GM06990 (cell line): ENCODE data around the gene RNF13.

Source experiments
- DNase-seq: peaks from one replicate; pipeline ENCODE4 v3.0.0-alpha.2; 2011; ENCODE audit not compliant: insufficient read length; ENCODE audit errors: extremely low read depth
- H3K27me3 ChIP-seq: replicated peaks from 2 replicates; pipeline ENCODE4 v1.6.0; 2011; ENCODE audit warnings: low read length; ENCODE audit not compliant: control insufficient read depth, insufficient read depth
- H3K36me3 ChIP-seq: 2 replicates; pipeline ENCODE4 v1.5.1; 2011; ENCODE audit warnings: low read length; ENCODE audit not compliant: control insufficient read depth, insufficient read depth
- H3K4me3 ChIP-seq: replicated peaks from 2 replicates; pipeline ENCODE4 v1.5.1; 2011; ENCODE audit warnings: low read depth, mild to moderate bottlenecking, control low read depth, low read length
- TF ChIP-seq, protein P1 (sequence below): IDR thresholded peaks from 2 replicates; pipeline ENCODE4 v1.5.1; 2011; ENCODE audit warnings: low read length, control low read depth, mild to moderate bottlenecking, inconsistent platforms; ENCODE audit not compliant: insufficient read depth, poor library complexity, severe bottlenecking

The RNF13 gene

DNA sequence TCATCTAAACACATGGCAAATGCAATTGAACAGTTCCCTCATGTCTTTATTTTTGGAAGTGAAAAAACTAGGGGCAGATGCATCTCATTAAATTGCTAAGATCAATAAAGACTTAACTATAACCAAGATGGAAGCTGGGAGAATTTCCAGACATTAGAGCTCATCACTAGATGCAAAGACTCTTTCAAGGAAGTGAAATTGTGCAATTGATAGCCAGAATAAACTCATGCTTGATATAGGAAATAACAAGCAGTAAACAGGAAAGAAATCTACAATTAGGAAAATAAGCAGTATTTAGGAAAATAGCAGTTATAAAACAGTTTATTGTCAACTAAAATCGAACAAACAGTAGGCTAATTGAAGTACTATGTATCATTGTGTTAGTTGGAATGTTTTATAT is 11.8 kb upstream of the RNF13 start:
- TF ChIP-seq, protein P1, sequence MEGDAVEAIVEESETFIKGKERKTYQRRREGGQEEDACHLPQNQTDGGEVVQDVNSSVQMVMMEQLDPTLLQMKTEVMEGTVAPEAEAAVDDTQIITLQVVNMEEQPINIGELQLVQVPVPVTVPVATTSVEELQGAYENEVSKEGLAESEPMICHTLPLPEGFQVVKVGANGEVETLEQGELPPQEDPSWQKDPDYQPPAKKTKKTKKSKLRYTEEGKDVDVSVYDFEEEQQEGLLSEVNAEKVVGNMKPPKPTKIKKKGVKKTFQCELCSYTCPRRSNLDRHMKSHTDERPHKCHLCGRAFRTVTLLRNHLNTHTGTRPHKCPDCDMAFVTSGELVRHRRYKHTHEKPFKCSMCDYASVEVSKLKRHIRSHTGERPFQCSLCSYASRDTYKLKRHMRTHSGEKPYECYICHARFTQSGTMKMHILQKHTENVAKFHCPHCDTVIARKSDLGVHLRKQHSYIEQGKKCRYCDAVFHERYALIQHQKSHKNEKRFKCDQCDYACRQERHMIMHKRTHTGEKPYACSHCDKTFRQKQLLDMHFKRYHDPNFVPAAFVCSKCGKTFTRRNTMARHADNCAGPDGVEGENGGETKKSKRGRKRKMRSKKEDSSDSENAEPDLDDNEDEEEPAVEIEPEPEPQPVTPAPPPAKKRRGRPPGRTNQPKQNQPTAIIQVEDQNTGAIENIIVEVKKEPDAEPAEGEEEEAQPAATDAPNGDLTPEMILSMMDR = no peak
- Histone ChIP-seq H3K36me3 (no peaks in the 10 kb centered on the region), H3K4me3 (no peak overlapping the region), H3K27me3 (no peaks in the 10 kb centered on the region)
- no peak for DNase-seq

DNA sequence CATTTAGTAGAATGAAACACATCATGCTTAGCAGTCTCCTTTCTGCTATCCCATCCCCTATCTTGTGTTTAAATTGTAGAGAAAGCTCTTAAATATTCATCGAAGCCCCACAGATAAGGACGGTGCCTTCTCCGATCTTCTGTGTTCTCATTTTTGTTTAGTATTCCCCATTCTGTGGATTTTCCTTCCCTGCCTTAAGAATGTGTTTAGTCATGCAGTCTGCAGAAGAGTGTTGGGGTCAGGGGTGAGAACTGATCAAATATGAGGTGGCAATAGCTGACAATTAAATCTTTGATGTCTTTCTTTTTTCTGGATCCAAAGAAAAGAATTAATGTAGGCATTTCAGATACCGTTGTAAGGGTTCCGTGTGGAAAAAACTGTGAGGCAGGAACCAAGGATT is 11.4 kb upstream of the RNF13 start:
- H3K4me3 ChIP-seq = no peak overlapping the region
- no peaks in the 10 kb centered on the region for H3K36me3 ChIP-seq
- TF ChIP-seq, protein P1 = no peak
- no peaks in the 10 kb centered on the region for H3K27me3 ChIP-seq
- no peak for DNase-seq

DNA sequence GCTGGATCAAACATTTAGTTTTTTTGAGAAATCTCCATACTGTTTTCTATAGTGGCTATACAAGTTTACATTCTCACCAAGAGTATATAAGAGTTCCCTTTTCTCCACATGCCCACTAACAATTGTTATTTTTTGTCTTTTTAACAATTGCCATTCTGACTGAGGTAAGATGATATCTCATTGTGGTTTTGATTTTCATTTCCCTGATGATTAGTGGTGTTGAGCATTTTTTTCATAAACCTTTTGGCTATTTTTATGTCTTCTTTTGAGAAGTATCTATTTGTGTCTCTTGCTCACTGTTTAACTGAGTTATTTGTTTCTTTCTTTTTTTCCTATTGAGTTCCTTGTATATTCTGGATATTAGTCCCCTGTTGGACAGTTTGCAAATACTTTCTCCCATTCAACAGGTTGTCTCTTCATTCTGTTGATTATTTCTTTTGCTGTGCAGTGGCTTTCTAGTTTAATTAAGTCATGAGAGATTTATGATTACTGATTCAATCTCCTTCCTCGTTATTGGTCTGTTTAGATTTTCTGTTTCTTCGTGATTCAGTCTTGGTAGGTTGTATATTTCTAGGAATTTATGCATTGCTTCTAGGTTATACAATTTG is 6.7 kb upstream of the RNF13 start:
- TF ChIP-seq, protein P1 = no peak
- Histone ChIP-seq H3K4me3 (no peak overlapping the region), H3K36me3 (no peaks in the 10 kb centered on the region), H3K27me3 (no peaks in the 10 kb centered on the region)
- no peak for DNase-seq

DNA sequence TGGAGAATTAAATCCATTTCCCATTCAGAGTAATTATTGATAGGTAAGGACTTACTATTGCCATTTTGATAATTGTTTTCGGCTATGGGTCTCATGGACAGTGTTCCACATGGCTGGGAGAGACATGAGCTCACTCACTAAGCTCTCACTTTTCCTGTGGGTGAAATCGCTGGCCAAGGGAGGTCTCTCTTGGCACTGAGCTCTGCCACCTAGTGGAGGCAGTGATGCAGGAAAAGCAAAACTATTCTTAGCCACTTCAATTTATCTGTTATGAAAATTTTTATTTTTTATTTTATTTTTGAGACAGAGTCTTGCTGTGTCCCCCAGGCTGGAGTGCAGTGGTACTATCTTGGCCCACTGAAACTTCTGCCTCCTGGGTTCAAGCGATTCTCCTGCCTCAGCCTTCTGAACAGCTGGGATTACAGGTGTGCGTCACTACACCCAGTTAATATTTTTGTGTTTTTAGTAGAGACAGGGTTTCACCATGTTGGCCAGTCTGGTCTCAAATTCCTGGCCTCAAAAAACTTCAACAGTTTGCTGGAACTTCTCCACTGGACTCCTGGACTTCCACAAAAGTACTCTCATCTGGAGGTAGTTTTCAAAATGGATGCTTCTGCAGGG is 4.7 kb upstream of the RNF13 start:
- TF ChIP-seq, protein P1 = peak; percentile 90
- Histone ChIP-seq H3K27me3 (no peaks in the 10 kb centered on the region), H3K36me3 (no peaks in the 10 kb centered on the region), H3K4me3 (no peak overlapping the region)
- DNase-seq = peak; percentile 28

DNA sequence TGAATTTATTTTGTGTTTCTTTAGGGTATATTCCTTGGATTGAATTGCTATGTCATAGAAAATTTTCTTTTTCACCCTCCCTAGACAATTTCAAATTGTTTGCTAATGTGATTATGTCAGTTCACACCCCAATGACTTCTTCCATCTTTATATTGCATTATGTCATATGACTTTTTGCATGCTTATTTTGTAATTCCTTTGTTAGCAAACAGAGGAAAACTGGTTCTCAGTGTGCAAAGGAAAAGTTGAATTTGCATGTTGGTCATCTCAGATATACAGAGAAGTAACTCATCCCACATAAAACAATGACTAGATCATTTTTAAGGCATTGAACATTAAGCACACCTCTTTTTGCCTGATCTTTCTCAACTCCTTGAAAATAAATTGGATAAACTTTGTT is 3.3 kb upstream of the RNF13 start:
- no peaks in the 10 kb centered on the region for H3K36me3 ChIP-seq
- no peak for DNase-seq
- TF ChIP-seq, protein P1 = no peak
- H3K27me3 ChIP-seq = no peaks in the 10 kb centered on the region
- no peak overlapping the region for H3K4me3 ChIP-seq
